K562 (cell line): Measurements from ENCODE around the gene EDEM1. TPM values are rescaled to one million over a fixed set of nuclear protein-coding genes. Genes with fewer than 3 reads are reported as not detected.

ENCODE experiments used
- ATAC-seq: fragments of 200-7000 bp; cut with Tn5 transposase; 3 replicates; pipeline ENCODE4 v1.9.1; 2020; ENCODE audit warnings: moderate library complexity
- BruUV-seq: library from RNA; stranded (reverse); fragments of 400-500 nt; replicated peaks from 2 replicates; lab custom pipeline; 2021; lab: Mats Ljungman, UMichigan
- CTCF ChIA-PET: fragments of 300-600 bp; formaldehyde crosslinking; extraction: SDS; loops from one replicate; lab custom pipeline; 2021; ENCODE audit warnings: low intra/inter-chr PET ratio; lab: Yijun Ruan, JAX
- POLR2A ChIA-PET: fragments of 300-600, 350-650 bp; sonication (Branson Sonifier 250); formaldehyde crosslinking; extraction: SDS; loops from one replicate; lab custom pipeline; 2021; ENCODE audit warnings: antibody characterized with exemption, inconsistent platforms; lab: Yijun Ruan, JAX
- DNase-seq, 4 experiments: peaks; one replicate each; pipeline versions ENCODE4 v3.0.0 to v3.0.0-alpha.2; 2011 to 2018; ENCODE audit warnings: low spot score in 3 of 4, mixed read lengths in 3 of 4; ENCODE audit errors: extremely low read depth in 1 of 4
- FAIRE-seq: peaks from 2 replicates; lab custom pipeline; 2011; peaks lifted over from hg19 to GRCh38; lab: Jason Lieb, UNC
- H2AFZ ChIP-seq: 2 replicates; pipeline ENCODE4 v1.6.0; 2011; ENCODE audit warnings: low read depth, low read length, control low read depth, inconsistent platforms
- H3K27ac ChIP-seq: fragments of 200-600 bp; 3 replicates; pipeline ENCODE4 v1.8.0; 2011; ENCODE audit warnings: low read depth, mild to moderate bottlenecking, control low read depth, inconsistent platforms, low read length, moderate library complexity, mixed read lengths; ENCODE audit errors: extremely low read depth
- H3K27me3 ChIP-seq, 2 experiments: fragments of 300-600 bp in 1 of 2; 2 replicates in 1 of 2; 3 replicates in 1 of 2; pipeline versions ENCODE4 v1.6.0 to v1.8.0; 2011; ENCODE audit warnings: inconsistent platforms in 2 of 2, low read length in 2 of 2, mild to moderate bottlenecking in 1 of 2, mixed read lengths in 1 of 2, moderate library complexity in 1 of 2; ENCODE audit not compliant: control insufficient read depth in 2 of 2, insufficient read depth in 2 of 2
- H3K36me3 ChIP-seq: fragments of 300-600 bp; 3 replicates; pipeline ENCODE4 v1.8.0; 2011; ENCODE audit warnings: mild to moderate bottlenecking, low read length, inconsistent platforms; ENCODE audit not compliant: control insufficient read depth, insufficient read depth
- H3K4me1 ChIP-seq, 2 experiments: fragments of 200-600 bp in 1 of 2; replicated peaks in 1 of 2; 2 replicates in 1 of 2; 3 replicates in 1 of 2; pipeline versions ENCODE4 v1.5.1 to v1.8.0; 2011; ENCODE audit warnings: inconsistent platforms in 2 of 2, low read length in 2 of 2, mild to moderate bottlenecking in 1 of 2, mixed read lengths in 1 of 2, moderate library complexity in 1 of 2; ENCODE audit not compliant: control insufficient read depth in 2 of 2, insufficient read depth in 2 of 2
- H3K4me2 ChIP-seq: 2 replicates; pipeline ENCODE4 v1.6.1; 2011; ENCODE audit warnings: low read length, control low read depth, inconsistent platforms, mixed read lengths; ENCODE audit not compliant: insufficient read depth
- H3K4me3 ChIP-seq: fragments of 200-600 bp; sonication (generic), shearing (Covaris generic); 2 replicates; pipeline ENCODE4 v1.5.1; 2016; ENCODE audit warnings: control low read depth, inconsistent platforms
- H3K79me2 ChIP-seq: fragments of 200-600 bp; 3 replicates; pipeline ENCODE4 v1.8.0; 2011; ENCODE audit warnings: low read length, inconsistent platforms; ENCODE audit not compliant: control insufficient read depth, insufficient read depth
- H3K9ac ChIP-seq, 2 experiments: 2 replicates each; pipeline versions ENCODE4 v1.6.0 to v1.6.1; 2011; ENCODE audit warnings: low read depth in 2 of 2, low read length in 2 of 2, control low read depth in 1 of 2, inconsistent platforms in 1 of 2, mild to moderate bottlenecking in 1 of 2, mixed read lengths in 1 of 2; ENCODE audit not compliant: insufficient read depth in 1 of 2
- H3K9me1 ChIP-seq: one replicate; pipeline ENCODE4 v1.6.0; 2011; ENCODE audit warnings: inconsistent platforms, mild to moderate bottlenecking, low read length, moderate library complexity; ENCODE audit not compliant: control insufficient read depth, insufficient read depth
- H3K9me3 ChIP-seq: replicated peaks from 2 replicates; pipeline ENCODE4 v1.5.1; 2011; ENCODE audit warnings: low read depth, low read length, inconsistent platforms; ENCODE audit not compliant: control insufficient read depth, insufficient read depth
- H4K20me1 ChIP-seq: replicated peaks from 2 replicates; pipeline ENCODE4 v1.6.1; 2011; ENCODE audit warnings: low read length, inconsistent platforms, mixed read lengths; ENCODE audit not compliant: control insufficient read depth, insufficient read depth
- AFF1 ChIP-seq, 2 experiments: fragments of 450-650 bp; IDR thresholded peaks; 2 replicates each; pipeline ENCODE4 v1.6.1; 2018; ENCODE audit warnings: mild to moderate bottlenecking in 2 of 2, low read depth in 1 of 2; ENCODE audit not compliant: partially characterized antibody in 2 of 2
- CBX8 ChIP-seq: fragments of 200-600 bp; sonication (generic); IDR thresholded peaks from 2 replicates; pipeline ENCODE4 v1.6.1; 2012; ENCODE audit warnings: borderline replicate concordance, mixed run types, low read depth, mild to moderate bottlenecking, moderate library complexity, mixed read lengths, low read length, control low read depth, inconsistent platforms; ENCODE audit not compliant: poor library complexity, severe bottlenecking; ENCODE audit errors: extremely low read depth
- CREB3 ChIP-seq: fragments of 450-650 bp; conservative IDR thresholded peaks from 2 replicates; pipeline ENCODE4 v1.6.1; 2016; ENCODE audit warnings: missing genetic modification characterization, low read depth, mild to moderate bottlenecking, missing compliant biosample characterization, moderate library complexity
- CREBBP ChIP-seq: IDR thresholded peaks from one replicate; pipeline ENCODE4 v1.6.1; 2012; ENCODE audit warnings: low read depth, mild to moderate bottlenecking, control low read depth, inconsistent platforms, low read length
- CREM ChIP-seq: IDR thresholded peaks from 2 replicates; pipeline ENCODE4 v1.6.1; 2014; ENCODE audit warnings: antibody characterized with exemption, low read depth
- CSDE1 ChIP-seq, 2 experiments: fragments of 450-650 bp; IDR thresholded peaks; 2 replicates each; pipeline ENCODE4 v1.6.1; 2016; ENCODE audit warnings: mild to moderate bottlenecking in 1 of 2
- DEAF1 ChIP-seq: fragments of 450-650 bp; formaldehyde crosslinking; IDR thresholded peaks from 2 replicates; pipeline ENCODE4 v1.4.0; 2020; ENCODE audit warnings: mild to moderate bottlenecking, moderate library complexity
- HEY1 ChIP-seq: fragments of 250-450 bp; sonication (Bioruptor Pico); IDR thresholded peaks from 2 replicates; pipeline ENCODE4 v1.5.0; 2020; ENCODE audit warnings: mild to moderate bottlenecking, moderate library complexity, borderline replicate concordance
- HINFP ChIP-seq: fragments of 450-650 bp; conservative IDR thresholded peaks from 2 replicates; pipeline ENCODE4 v1.6.1; 2016; ENCODE audit warnings: missing genetic modification characterization, low read depth, mild to moderate bottlenecking, control low read depth, missing compliant biosample characterization
- MCM3 ChIP-seq: fragments of 450-650 bp; IDR thresholded peaks from 2 replicates; pipeline ENCODE4 v1.6.1; 2016
- MEIS2 ChIP-seq: fragments of 450-650 bp; IDR thresholded peaks from 2 replicates; pipeline ENCODE4 v1.6.1; 2014; ENCODE audit warnings: mild to moderate bottlenecking; ENCODE audit not compliant: partially characterized antibody
- NUFIP1 ChIP-seq: fragments of 450-650 bp; IDR thresholded peaks from 2 replicates; pipeline ENCODE4 v1.6.1; 2018; ENCODE audit not compliant: partially characterized antibody
- RBM15 ChIP-seq: fragments of 200-400 bp; formaldehyde crosslinking; IDR thresholded peaks from 2 replicates; pipeline ENCODE4 v1.6.1; 2018; ENCODE audit warnings: mild to moderate bottlenecking, low read length, moderate library complexity; ENCODE audit not compliant: insufficient read depth
- in situ Hi-C: fragments of 300-500 bp; cut with MboI; formaldehyde crosslinking; loops from 4 replicates; pipeline ENCODE4 v1.15.0; 2018; ENCODE audit warnings: inconsistent platforms, mixed read lengths
- intact Hi-C: fragments of 100-400 bp; cut with micrococcal nuclease; formaldehyde crosslinking; loops from 2 replicates; pipeline ENCODE4 v1.14.2; 2022
- polyA plus RNA-seq, 8 experiments: library from polyadenylated mRNA; depleted of rRNA in 4 of 8; stranded (reverse) in 5 of 8; unstranded in 3 of 8; fragments of >200 nt; fragmentation: Nextera tagmentation in 2 of 8; fragmentation: Illumina TruSeq in 1 of 8; extraction: Ambion mirVana in 2 of 8; extraction: Trizol in 1 of 8; gene quantifications; 2 replicates each; pipeline versions ENCODE4 v1.2.1 to v1.2.3, GENCODE V29; 2011 to 2014; ENCODE audit warnings: inconsistent platforms in 1 of 8, missing spikeins in 1 of 8
- total RNA-seq, 7 experiments: library from RNA; depleted of rRNA in 6 of 7; stranded (reverse); fragments of >200 nt in 6 of 7; fragmentation: Illumina TruSeq in 2 of 7; extraction: Trizol in 2 of 7; gene quantifications; 2 replicates each; pipeline versions ENCODE4 v1.2.1 to v1.2.3, GENCODE V29; 2011 to 2021; ENCODE audit warnings: low replicate concordance in 1 of 7

The EDEM1 gene
- total and polyA plus RNA-seq, 9 of the 15 experiments (the other 6 are each of a cell fraction or from before 2014, with no cell fraction given) = 6.2 to 36.7 (median 14.3) TPM

GRCh38 chr3:5245927-5246326 is 58.4 kb downstream of the EDEM1 start:
- no peak for DNase-seq
- H3K79me2 ChIP-seq = no peaks in the 10 kb centered on the region
- no peaks in the 10 kb centered on the region for H3K36me3 ChIP-seq
- in situ Hi-C loops = no loop called here
- no peaks in the 10 kb centered on the region for H3K4me1 ChIP-seq
- no TSS peak for BruUV-seq
- no peak overlapping the region for H3K27ac ChIP-seq
- ChIA-PET POLR2A (interaction anchor here (0.6 to 1.3 kb wide), 2 partner anchors 9 to 12 kb away, joined by 3 read pairs; no protein-coding TSS in a partner anchor), CTCF (no interaction called here)
- peaks cover 14 to 23% of the 10 kb centered on the region in 2 experiments; a peak in 4 of 5 replicates for H3K27me3 ChIP-seq
- no peaks in the 10 kb centered on the region; the same call in 1 of the 2 replicates for H3K9me3 ChIP-seq
- H3K9me1 ChIP-seq = no peaks in the 10 kb centered on the region
- TF ChIP-seq HEY1 (CRISPR knock-in tag) (no peak), CBX8 (no peak), NUFIP1 (no peak), HINFP (no peak), CREBBP (no peak), AFF1 (IDR thresholded peaks at IDR 0.05; ENCODE audit: low read depth in 1 of 2, partially characterized antibody in 2 of 2) (no peak), CSDE1 (IDR thresholded peaks at IDR 0.05) (no peak), CREB3 (tag) (no peak), DEAF1 (no peak), MEIS2 (no peak), MCM3 (no peak), RBM15 (no peak), CREM (no peak)
- no peak overlapping the region for H2AFZ ChIP-seq
- no peak overlapping the region for H3K9ac ChIP-seq
- H3K4me2 ChIP-seq = no peak overlapping the region
- no peak for FAIRE-seq
- intact Hi-C loops = no loop called here
- ATAC-seq = no peak
- no peaks in the 10 kb centered on the region for H4K20me1 ChIP-seq
- no peak overlapping the region for H3K4me3 ChIP-seq
